HCT116 (cell line): ENCODE results near the gene SVIL. TPM values are rescaled to one million over a fixed set of nuclear protein-coding genes. Genes with fewer than 3 reads are reported as not detected.

Experiments
- ATAC-seq: fragments of 200-7000 bp; cut with Tn5 transposase; 2 replicates; pipeline ENCODE4 v1.9.1; 2020; ENCODE audit warnings: mild to moderate bottlenecking, moderate library complexity
- BruUV-seq: library from RNA; stranded (reverse); fragments of 400-500 nt; replicated peaks from 2 replicates; lab custom pipeline; 2021; lab: Mats Ljungman, UMichigan
- CTCF ChIA-PET: fragments of 300-600 bp; sonication (Branson Sonifier 250); formaldehyde crosslinking; loops from one replicate; lab custom pipeline; 2021; ENCODE audit warnings: antibody characterized with exemption; lab: Charles Lee
- POLR2A ChIA-PET: fragments of 300-600, 350-600 bp; sonication (Branson Sonifier 250); formaldehyde crosslinking; loops from one replicate; lab custom pipeline; 2021; ENCODE audit warnings: antibody characterized with exemption; lab: Charles Lee
- RAD21 ChIA-PET, 2 experiments: fragments of 300-600 bp; sonication (Branson Sonifier 250); formaldehyde crosslinking; loops; one replicate each; lab custom pipeline; 2023; ENCODE audit warnings: low total read pairs in 2 of 2; ENCODE audit not compliant: uncharacterized antibody in 2 of 2, unreplicated experiment in 2 of 2, low non-redundant PET in 1 of 2; lab: Charles Lee
- DNase-seq: peaks from one replicate; pipeline ENCODE4 v3.0.0-alpha.2; 2010; ENCODE audit warnings: low read depth, low spot score
- H2AFZ ChIP-seq: fragments of 200-600 bp; shearing (Covaris generic), sonication (generic); 2 replicates; pipeline ENCODE4 v1.6.1; 2017; ENCODE audit warnings: low read depth, mixed run types, mixed read lengths, antibody characterized with exemption, low read length; ENCODE audit not compliant: poor library complexity, severe bottlenecking
- H3K27ac ChIP-seq: 2 replicates; pipeline ENCODE4 v1.5.1; 2012; ENCODE audit warnings: low read depth, low read length
- H3K27me3 ChIP-seq: fragments of 200-600 bp; sonication (generic); 2 replicates; pipeline ENCODE4 v1.6.1; 2016; ENCODE audit warnings: mixed run types, low read length, mixed read lengths; ENCODE audit not compliant: insufficient read depth
- H3K36me3 ChIP-seq, 2 experiments: fragments of 200-500 bp in 1 of 2; fragments of 200-600 bp in 1 of 2; sonication (Bioruptor generic) in 1 of 2; sonication (generic) in 1 of 2; 2 replicates each; pipeline versions ENCODE4 v1.5.1 to v1.6.1; 2014 to 2016; ENCODE audit warnings: low read length in 2 of 2, inconsistent platforms in 1 of 2, mixed read lengths in 1 of 2, mixed run types in 1 of 2; ENCODE audit not compliant: insufficient read depth in 2 of 2, control insufficient read depth in 1 of 2
- H3K4me1 ChIP-seq, 2 experiments: fragments of 200-600 bp in 1 of 2; sonication (generic) in 1 of 2; 2 replicates each; pipeline versions ENCODE4 v1.5.1 to v1.6.1; 2012 to 2017; ENCODE audit warnings: low read length in 2 of 2, inconsistent platforms in 1 of 2, mild to moderate bottlenecking in 1 of 2, mixed read lengths in 1 of 2, mixed run types in 1 of 2, moderate library complexity in 1 of 2; ENCODE audit not compliant: insufficient read depth in 2 of 2, control insufficient read depth in 1 of 2
- H3K4me2 ChIP-seq: fragments of 200-600 bp; sonication (generic); 2 replicates; pipeline ENCODE4 v1.6.1; 2017; ENCODE audit warnings: mixed run types, low read length, mixed read lengths
- H3K4me3 ChIP-seq, 2 experiments: fragments of 200-600 bp in 1 of 2; sonication (generic) in 1 of 2; replicated peaks in 1 of 2; 2 replicates each; pipeline ENCODE4 v1.5.1; 2011 to 2016; ENCODE audit warnings: low read length in 2 of 2, control low read depth in 1 of 2, low read depth in 1 of 2, mild to moderate bottlenecking in 1 of 2, mixed read lengths in 1 of 2, mixed run types in 1 of 2
- H3K79me2 ChIP-seq: fragments of 200-600 bp; sonication (generic); 2 replicates; pipeline ENCODE4 v1.6.1; 2017; ENCODE audit warnings: mild to moderate bottlenecking, mixed run types, low read length, moderate library complexity, mixed read lengths; ENCODE audit not compliant: insufficient read depth
- H3K9ac ChIP-seq: fragments of 200-600 bp; sonication (generic); 2 replicates; pipeline ENCODE4 v1.6.1; 2016; ENCODE audit warnings: low read length, mixed read lengths
- H3K9me2 ChIP-seq: fragments of 200-600 bp; sonication (generic), shearing (Covaris generic); 2 replicates; pipeline ENCODE4 v1.6.1; 2017; ENCODE audit warnings: mixed run types, mild to moderate bottlenecking, moderate library complexity; ENCODE audit not compliant: insufficient read depth
- H3K9me3 ChIP-seq, 2 experiments: fragments of 200-500 bp in 1 of 2; fragments of 200-600 bp in 1 of 2; sonication (Bioruptor generic) in 1 of 2; sonication (generic) in 1 of 2; 2 replicates each; pipeline ENCODE4 v1.6.1; 2014 to 2017; ENCODE audit warnings: low read length in 2 of 2, mixed read lengths in 2 of 2, inconsistent platforms in 1 of 2, low read depth in 1 of 2, mild to moderate bottlenecking in 1 of 2, mixed run types in 1 of 2, moderate library complexity in 1 of 2; ENCODE audit not compliant: control insufficient read depth in 1 of 2, insufficient read depth in 1 of 2
- H4K20me1 ChIP-seq: fragments of 200-600 bp; sonication (generic), shearing (Covaris generic); 2 replicates; pipeline ENCODE4 v1.6.1; 2017; ENCODE audit warnings: mixed run types, mild to moderate bottlenecking, moderate library complexity; ENCODE audit not compliant: insufficient read depth
- CBX3 ChIP-seq: IDR thresholded peaks from 2 replicates; pipeline ENCODE4 v1.6.1; 2012; ENCODE audit warnings: low read depth
- CEBPB ChIP-seq: IDR thresholded peaks from 2 replicates; pipeline ENCODE4 v1.6.1; 2012; ENCODE audit warnings: low read depth
- EGR1 ChIP-seq: IDR thresholded peaks from 2 replicates; pipeline ENCODE4 v1.6.1; 2012; ENCODE audit warnings: low read depth
- ELF1 ChIP-seq: IDR thresholded peaks from 2 replicates; pipeline ENCODE4 v1.6.1; 2012; ENCODE audit warnings: low read depth, borderline replicate concordance
- EZH2 ChIP-seq: fragments of 200-600 bp; sonication (generic); IDR thresholded peaks from 2 replicates; pipeline ENCODE4 v1.6.1; 2017; ENCODE audit warnings: antibody characterized with exemption, mixed run types
- FOSL1 ChIP-seq: IDR thresholded peaks from 2 replicates; pipeline ENCODE4 v1.6.1; 2012; ENCODE audit warnings: low read depth
- JUND ChIP-seq: IDR thresholded peaks from 2 replicates; pipeline ENCODE4 v1.6.1; 2012
- POLR2AphosphoS5 ChIP-seq: IDR thresholded peaks from 2 replicates; pipeline ENCODE4 v1.6.1; 2011; ENCODE audit warnings: mild to moderate bottlenecking, low read depth, low read length, moderate library complexity
- RAD21 ChIP-seq: IDR thresholded peaks from 2 replicates; pipeline ENCODE4 v1.6.1; 2012; ENCODE audit warnings: low read depth, mild to moderate bottlenecking
- SIN3A ChIP-seq: IDR thresholded peaks from 2 replicates; pipeline ENCODE4 v1.6.1; 2012; ENCODE audit warnings: low read depth
- SRF ChIP-seq: IDR thresholded peaks from 2 replicates; pipeline ENCODE4 v1.6.1; 2012; ENCODE audit warnings: low read depth
- TCF7L2 ChIP-seq: IDR thresholded peaks from 2 replicates; pipeline ENCODE4 v1.7.0; 2011; ENCODE audit warnings: borderline replicate concordance, inconsistent platforms; ENCODE audit not compliant: insufficient read depth, insufficient read length; ENCODE audit errors: extremely low read depth
- YY1 ChIP-seq: IDR thresholded peaks from 2 replicates; pipeline ENCODE4 v1.6.1; 2011; ENCODE audit warnings: low read length, low read depth, moderate library complexity, mild to moderate bottlenecking; ENCODE audit not compliant: insufficient replicate concordance; ENCODE audit errors: extremely low read depth
- ZBTB33 ChIP-seq: IDR thresholded peaks from 2 replicates; pipeline ENCODE4 v1.6.1; 2011; ENCODE audit warnings: mild to moderate bottlenecking, low read length, moderate library complexity; ENCODE audit not compliant: insufficient replicate concordance; ENCODE audit errors: extremely low read depth
- ZFX ChIP-seq: fragments of 450-650 bp; IDR thresholded peaks from 2 replicates; pipeline ENCODE4 v1.6.1; 2017
- ZNF274 ChIP-seq: fragments of 200-500 bp; sonication (Bioruptor generic); IDR thresholded peaks from 2 replicates; pipeline ENCODE4 v1.6.1; 2014; ENCODE audit warnings: mild to moderate bottlenecking, low read depth, low read length, inconsistent platforms
- intact Hi-C: fragments of 100-400 bp; cut with micrococcal nuclease; formaldehyde crosslinking; loops from 2 replicates; pipeline ENCODE4 v1.10.0; 2022
- total RNA-seq: library from RNA; stranded (reverse); gene quantifications from one replicate; pipeline ENCODE4 v1.2.1, GENCODE V29; 2021; ENCODE audit not compliant: unreplicated experiment
- TF ChIP-seq, protein P1 (sequence below): IDR thresholded peaks from 2 replicates; pipeline ENCODE4 v1.6.1; 2012; ENCODE audit warnings: low read depth

Gene SVIL
- total RNA-seq, 1 experiment from 2014 or later = 27.0 TPM

DNA sequence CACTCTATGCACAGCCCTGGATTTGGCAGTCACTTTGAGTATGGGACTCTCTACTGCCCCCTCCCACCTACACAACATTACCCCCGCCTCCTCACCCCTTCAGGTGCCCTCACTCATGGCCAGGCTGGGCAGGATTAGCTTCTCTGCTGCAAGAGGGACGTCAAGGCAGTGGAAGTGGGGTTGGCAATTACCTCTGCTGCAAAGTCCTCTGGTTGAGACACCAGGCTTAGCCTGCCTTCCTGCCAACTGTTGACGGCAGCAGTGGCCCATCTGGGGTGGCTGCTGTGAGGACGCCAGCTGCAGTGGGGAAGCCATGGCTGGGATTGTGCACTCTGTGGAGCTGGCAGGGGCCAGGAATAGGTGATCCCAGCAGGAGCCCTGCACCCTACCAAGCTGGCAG is 26.7 kb downstream of the SVIL start:
- RAD21 ChIA-PET = no interaction called here
- Histone ChIP-seq H3K36me3 (no peaks in the 10 kb centered on the region), H3K9me3 (no peaks in the 10 kb centered on the region), H3K9me2 (no peaks in the 10 kb centered on the region), H3K4me3 (no peak overlapping the region), H3K4me2 (no peak overlapping the region), H3K9ac (no peak overlapping the region), H3K79me2 (no peaks in the 10 kb centered on the region), H3K27ac (no peak overlapping the region)
- intact Hi-C loops = no loop called here
- TF ChIP-seq POLR2AphosphoS5 (no peak), RAD21 (no peak), YY1 (no peak), SRF (no peak), CBX3 (no peak), JUND (no peak), EGR1 (no peak), SIN3A (no peak), FOSL1 (no peak), ZBTB33 (no peak), ZFX (no peak), ZNF274 (no peak), TCF7L2 (no peak), ELF1 (no peak), EZH2 (no peak), CEBPB (no peak)
- TF ChIP-seq, protein P1, sequence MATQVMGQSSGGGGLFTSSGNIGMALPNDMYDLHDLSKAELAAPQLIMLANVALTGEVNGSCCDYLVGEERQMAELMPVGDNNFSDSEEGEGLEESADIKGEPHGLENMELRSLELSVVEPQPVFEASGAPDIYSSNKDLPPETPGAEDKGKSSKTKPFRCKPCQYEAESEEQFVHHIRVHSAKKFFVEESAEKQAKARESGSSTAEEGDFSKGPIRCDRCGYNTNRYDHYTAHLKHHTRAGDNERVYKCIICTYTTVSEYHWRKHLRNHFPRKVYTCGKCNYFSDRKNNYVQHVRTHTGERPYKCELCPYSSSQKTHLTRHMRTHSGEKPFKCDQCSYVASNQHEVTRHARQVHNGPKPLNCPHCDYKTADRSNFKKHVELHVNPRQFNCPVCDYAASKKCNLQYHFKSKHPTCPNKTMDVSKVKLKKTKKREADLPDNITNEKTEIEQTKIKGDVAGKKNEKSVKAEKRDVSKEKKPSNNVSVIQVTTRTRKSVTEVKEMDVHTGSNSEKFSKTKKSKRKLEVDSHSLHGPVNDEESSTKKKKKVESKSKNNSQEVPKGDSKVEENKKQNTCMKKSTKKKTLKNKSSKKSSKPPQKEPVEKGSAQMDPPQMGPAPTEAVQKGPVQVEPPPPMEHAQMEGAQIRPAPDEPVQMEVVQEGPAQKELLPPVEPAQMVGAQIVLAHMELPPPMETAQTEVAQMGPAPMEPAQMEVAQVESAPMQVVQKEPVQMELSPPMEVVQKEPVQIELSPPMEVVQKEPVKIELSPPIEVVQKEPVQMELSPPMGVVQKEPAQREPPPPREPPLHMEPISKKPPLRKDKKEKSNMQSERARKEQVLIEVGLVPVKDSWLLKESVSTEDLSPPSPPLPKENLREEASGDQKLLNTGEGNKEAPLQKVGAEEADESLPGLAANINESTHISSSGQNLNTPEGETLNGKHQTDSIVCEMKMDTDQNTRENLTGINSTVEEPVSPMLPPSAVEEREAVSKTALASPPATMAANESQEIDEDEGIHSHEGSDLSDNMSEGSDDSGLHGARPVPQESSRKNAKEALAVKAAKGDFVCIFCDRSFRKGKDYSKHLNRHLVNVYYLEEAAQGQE = no peak
- TF ChIP-seq, all 23 proteins: peak for 0
- H2AFZ ChIP-seq = no peak overlapping the region
- H3K27me3 ChIP-seq = no peaks in the 10 kb centered on the region
- no peak for ATAC-seq
- ChIA-PET CTCF (no interaction called here), POLR2A (no interaction called here)
- no peaks in the 10 kb centered on the region for H4K20me1 ChIP-seq
- H3K4me1 ChIP-seq = no peaks in the 10 kb centered on the region
- DNase-seq = no peak
- BruUV-seq = no TSS peak
